Ovary (tissue), 9 donors: Measurements from ENCODE around the gene OR6B3. TPM values are rescaled to one million over a fixed set of nuclear protein-coding genes. Genes with fewer than 3 reads are reported as not detected.

Experiments used
- DNase-seq, 5 donors: peaks; one replicate each; pipeline ENCODE4 v3.0.0-alpha.2; 2019 to 2020
- H3K27ac ChIP-seq, 2 donors: fragments of 200-600 bp; one replicate each; pipeline versions ENCODE4 v1.5.1 to v1.8.0; 2019 to 2022
- H3K27me3 ChIP-seq: fragments of 200-600 bp; one replicate; pipeline ENCODE4 v1.8.0; 2022
- H3K36me3 ChIP-seq: fragments of 200-600 bp; sonication (generic); one replicate; pipeline ENCODE4 v1.5.1; 2019
- H3K4me1 ChIP-seq: one replicate; pipeline ENCODE4 v1.8.1; 2013; ENCODE audit warnings: mild to moderate bottlenecking, moderate library complexity; ENCODE audit not compliant: insufficient read depth
- H3K4me3 ChIP-seq: fragments of 200-600 bp; sonication (generic); one replicate; pipeline ENCODE4 v1.5.1; 2017
- H3K9me3 ChIP-seq, 2 donors: fragments of 200-600 bp in 1 of 2; sonication (generic) in 1 of 2; one replicate each; pipeline versions ENCODE4 v1.5.1 to v1.8.1; 2013 to 2019; ENCODE audit warnings: mild to moderate bottlenecking in 1 of 2, moderate library complexity in 1 of 2
- EP300 ChIP-seq: sonication (generic); formaldehyde crosslinking; IDR thresholded peaks from one replicate; pipeline ENCODE4 v1.6.1; 2017; ENCODE audit warnings: antibody characterized with exemption
- POLR2A ChIP-seq: fragments of 450-650 bp; IDR thresholded peaks from one replicate; pipeline ENCODE4 v1.6.1; 2017; ENCODE audit warnings: antibody characterized with exemption, mild to moderate bottlenecking, moderate library complexity
- WGBS, 3 donors: extraction: QIAGEN DNeasy Blood & Tissue Kit in 1 of 3; methylation state at CpG; one replicate each; pipeline versions ENCODE4 v1.1.5 to v1.1.7; 2013 to 2017; 5-methylcytosine and 5-hydroxymethylcytosine counted together
- intact Hi-C, 4 donors: fragments of 100-400 bp; cut with DNase I; formaldehyde crosslinking; loops; one replicate each; pipeline versions ENCODE4 v1.11.0 to v1.15.1; 2022 to 2023
- polyA plus RNA-seq, 2 donors: library from polyadenylated mRNA; stranded (reverse); fragments of 200-250 nt in 1 of 2; fragments of 350-450 nt in 1 of 2; fragmentation: Illumina TruSeq in 1 of 2; extraction: RNeasy Lipid Tissue Mini Kit (QIAGEN cat#74804) in 1 of 2; gene quantifications; one replicate each; pipeline ENCODE4 v1.2.3, GENCODE V29; 2013 to 2014
- total RNA-seq, 7 donors: library from RNA; depleted of rRNA in 2 of 7; stranded (reverse); fragments of >200 nt in 2 of 7; fragmentation: NEBNext Ultra II Directional in 3 of 7; extraction: Animal tissue kit (Norgen Biotek cat#: 25700) in 3 of 7; gene quantifications; one replicate each; pipeline versions ENCODE4 v1.1.0 to v1.2.4, GENCODE V29; 2016 to 2023
- TF ChIP-seq, protein P1 (sequence below), 3 donors: fragments of 450-650 bp in 2 of 3; fragments of 200-600 bp in 1 of 3; IDR thresholded peaks; one replicate each; pipeline versions ENCODE4 v1.5.1 to v1.8.0; 2016 to 2022; ENCODE audit warnings: antibody characterized with exemption in 3 of 3, mild to moderate bottlenecking in 1 of 3
- donor health status: DM: no; HTN: no; CAD: no; lungs with moderate emphysema.
- donor health status: DM: no; HTN: no; CAD: no.
- donor health status: Bipolar disorder and iron deficiency.
- donor health status: DM: yes; HTN: yes; CAD: no.
- donor health status: DM: no; HTN: no; CAD: no.
- donor health status: DM: yes; HTN: yes; CAD: no.

Gene OR6B3
- total and polyA plus RNA-seq, 9 donors: not detected

- TF ChIP-seq, protein P1, sequence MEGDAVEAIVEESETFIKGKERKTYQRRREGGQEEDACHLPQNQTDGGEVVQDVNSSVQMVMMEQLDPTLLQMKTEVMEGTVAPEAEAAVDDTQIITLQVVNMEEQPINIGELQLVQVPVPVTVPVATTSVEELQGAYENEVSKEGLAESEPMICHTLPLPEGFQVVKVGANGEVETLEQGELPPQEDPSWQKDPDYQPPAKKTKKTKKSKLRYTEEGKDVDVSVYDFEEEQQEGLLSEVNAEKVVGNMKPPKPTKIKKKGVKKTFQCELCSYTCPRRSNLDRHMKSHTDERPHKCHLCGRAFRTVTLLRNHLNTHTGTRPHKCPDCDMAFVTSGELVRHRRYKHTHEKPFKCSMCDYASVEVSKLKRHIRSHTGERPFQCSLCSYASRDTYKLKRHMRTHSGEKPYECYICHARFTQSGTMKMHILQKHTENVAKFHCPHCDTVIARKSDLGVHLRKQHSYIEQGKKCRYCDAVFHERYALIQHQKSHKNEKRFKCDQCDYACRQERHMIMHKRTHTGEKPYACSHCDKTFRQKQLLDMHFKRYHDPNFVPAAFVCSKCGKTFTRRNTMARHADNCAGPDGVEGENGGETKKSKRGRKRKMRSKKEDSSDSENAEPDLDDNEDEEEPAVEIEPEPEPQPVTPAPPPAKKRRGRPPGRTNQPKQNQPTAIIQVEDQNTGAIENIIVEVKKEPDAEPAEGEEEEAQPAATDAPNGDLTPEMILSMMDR (IDR thresholded peaks at IDR 0.05): no peak
- TF ChIP-seq POLR2A (no peak), EP300 (no peak)
- H3K36me3 ChIP-seq: no peaks in the 10 kb centered on the region
- H3K4me3 ChIP-seq: no peak overlapping the region
- no peaks in the 10 kb centered on the region for H3K27me3 ChIP-seq
- H3K27ac ChIP-seq: no peak overlapping the region
- intact Hi-C loops: no loop called here
- no peaks in the 10 kb centered on the region for H3K4me1 ChIP-seq
- WGBS, 3 donors: 72 to 76% (median 72%) methylated on average over 6 of the region's 6 CpGs
- no peaks in the 10 kb centered on the region for H3K9me3 ChIP-seq
- DNase-seq: no peak
Observed at GRCh38 chr2:240041363-240041762, 12.0 kb downstream of the OR6B3 start.

- no peaks in the 10 kb centered on the region for H3K27me3 ChIP-seq
- no peaks in the 10 kb centered on the region for H3K36me3 ChIP-seq
- TF ChIP-seq, protein P1 (IDR thresholded peaks at IDR 0.05): no peak
- no peak for TF ChIP-seq POLR2A
- no peak for TF ChIP-seq EP300
- no peaks in the 10 kb centered on the region for H3K4me1 ChIP-seq
- H3K4me3 ChIP-seq: no peak overlapping the region
- DNase-seq: no peak
- intact Hi-C loops: no loop called here
- H3K27ac ChIP-seq: no peak overlapping the region
- H3K9me3 ChIP-seq: no peaks in the 10 kb centered on the region
Observed at GRCh38 chr2:240037358-240037757, 16.0 kb downstream of the OR6B3 start.

DNA sequence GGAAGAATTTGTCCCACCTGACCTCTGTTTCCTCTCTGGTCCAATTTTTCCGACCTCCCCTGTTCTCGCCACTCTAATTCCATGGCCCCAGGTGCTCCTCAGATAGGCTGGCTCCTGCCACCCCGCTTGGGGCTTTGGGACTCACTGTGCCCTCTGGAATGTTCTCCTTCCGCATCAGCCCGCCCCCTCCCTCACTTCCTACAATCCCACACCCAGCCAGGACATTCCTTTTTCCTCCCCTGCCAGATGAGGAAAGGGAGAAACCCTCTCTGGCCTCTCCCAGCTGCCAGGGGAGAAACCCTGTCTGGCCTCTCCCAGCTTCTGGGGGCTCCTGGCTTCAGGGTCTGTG lies 20.0 kb downstream of the OR6B3 start:
- DNase-seq: no peak
- Histone ChIP-seq H3K36me3 (no peaks in the 10 kb centered on the region), H3K27ac (no peak overlapping the region), H3K27me3 (no peaks in the 10 kb centered on the region), H3K9me3 (no peaks in the 10 kb centered on the region), H3K4me1 (no peaks in the 10 kb centered on the region), H3K4me3 (no peak overlapping the region)
- WGBS, 3 donors: 24 to 45% (median 35%) methylated on average over 5 of the region's 5 CpGs
- intact Hi-C loops: no loop called here
- no peak for TF ChIP-seq POLR2A

DNA sequence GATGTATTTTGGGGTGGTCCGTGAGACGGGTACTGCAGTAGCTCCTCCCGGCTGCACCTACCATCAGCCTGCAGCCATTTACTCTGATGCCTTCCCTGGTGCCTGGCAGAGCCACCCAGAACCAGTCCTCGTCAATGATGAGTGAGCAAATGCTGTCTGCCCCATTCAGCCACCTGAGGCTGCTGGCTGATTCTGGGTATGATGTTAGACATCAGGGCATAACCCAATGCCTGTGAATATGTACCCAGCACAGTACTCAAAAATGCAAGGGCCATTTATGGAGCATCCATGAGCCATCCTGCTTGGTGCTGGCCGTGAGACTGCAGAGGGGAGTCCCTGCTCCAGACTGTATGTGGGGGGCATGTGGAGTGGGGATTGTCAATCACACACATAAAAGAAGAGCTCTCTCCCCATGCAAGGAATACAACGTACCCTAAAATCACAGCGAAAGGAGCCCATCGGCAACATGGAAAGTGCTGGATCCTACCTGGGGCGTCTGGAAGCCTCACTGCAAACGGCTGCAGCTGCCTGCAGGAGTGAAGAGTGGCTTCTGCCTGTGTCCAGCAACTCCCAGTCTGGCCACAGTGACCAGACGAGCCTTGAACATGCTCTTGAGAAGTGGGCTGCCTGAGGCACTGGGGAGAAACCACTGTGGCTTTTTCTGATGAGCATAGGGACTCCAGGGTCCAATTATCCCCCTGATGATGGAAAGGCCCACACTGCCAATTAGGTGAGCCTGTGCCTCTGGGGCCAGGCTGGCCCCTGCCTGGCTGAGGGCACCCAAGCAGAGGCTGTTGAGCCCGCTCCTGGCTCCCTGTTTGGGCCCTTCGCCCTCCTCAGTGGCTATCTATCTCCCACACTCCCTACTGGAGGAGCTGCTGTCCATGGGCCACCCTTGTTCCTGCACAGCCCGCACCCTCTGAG lies 20.7 kb downstream of the OR6B3 start:
- no peak overlapping the region for H3K4me3 ChIP-seq
- H3K27ac ChIP-seq: no peak overlapping the region
- no peak for TF ChIP-seq POLR2A
- no peak for TF ChIP-seq EP300
- TF ChIP-seq, protein P1 (IDR thresholded peaks at IDR 0.05): no peak
- H3K27me3 ChIP-seq: no peaks in the 10 kb centered on the region
- no peak for DNase-seq
- no peaks in the 10 kb centered on the region for H3K4me1 ChIP-seq
- 62 to 71% (median 69%) methylated on average over 14 of the region's 14 CpGs for WGBS, 3 donors
- no peaks in the 10 kb centered on the region for H3K36me3 ChIP-seq
- no peaks in the 10 kb centered on the region for H3K9me3 ChIP-seq
- intact Hi-C loops: no loop called here

DNA sequence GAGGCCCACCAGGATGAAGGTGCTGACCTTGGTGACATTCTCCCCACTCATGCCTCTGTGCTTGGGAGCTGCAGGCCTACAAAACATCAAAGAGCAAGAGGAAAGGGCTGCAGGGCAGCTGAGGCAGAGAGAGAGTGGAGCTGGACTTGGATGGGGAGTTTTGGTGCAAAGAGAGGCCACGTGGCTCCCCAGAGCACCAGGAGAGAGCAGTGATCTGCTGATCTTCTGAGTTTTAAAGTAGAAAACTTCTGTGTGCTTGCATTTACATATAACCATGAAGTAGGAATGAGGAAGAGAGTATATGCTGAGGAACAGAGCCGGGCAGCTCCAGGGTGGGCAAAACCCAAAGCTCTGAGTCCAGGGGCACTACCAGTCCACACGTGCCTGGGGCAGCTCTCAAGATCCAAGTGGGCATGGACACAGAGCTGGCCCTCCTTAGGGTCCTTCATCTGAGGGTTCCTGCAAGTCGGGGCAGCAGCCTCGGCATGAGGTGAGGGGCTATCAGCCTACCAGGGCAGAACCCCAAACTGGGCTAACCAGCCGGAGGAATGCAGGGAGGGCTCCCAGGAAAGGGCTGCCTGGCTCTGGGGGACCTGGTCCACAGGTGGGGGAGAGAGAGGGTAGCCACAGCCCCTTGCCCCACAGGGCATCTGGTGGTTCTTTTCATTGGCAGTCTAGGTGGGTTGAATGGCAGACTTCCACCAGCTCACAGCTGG lies 22.8 kb downstream of the OR6B3 start, which contains the start of gene OR6B2:
Gene OR6B2, minus strand, starts transcription at position 51 of the 716 bp plus-strand sequence. Its CDS starts 0 bp downstream, at position 51.
- Histone ChIP-seq H3K36me3 (no peaks in the 10 kb centered on the region), H3K9me3 (no peaks in the 10 kb centered on the region), H3K4me3 (no peak within 1 kb of the TSS), H3K4me1 (peaks cover 1% of the 10 kb centered on the region), H3K27me3 (no peaks in the 10 kb centered on the region), H3K27ac (no peak within 1 kb of the TSS)
- DNase-seq: no peak
- WGBS, 3 donors: 62 to 67% (median 65%) methylated on average over 6 of the region's 6 CpGs
- intact Hi-C loops: no loop called here
- TF ChIP-seq POLR2A: no peak
- TF ChIP-seq, protein P1 (IDR thresholded peaks at IDR 0.05): no peak
- no peak for TF ChIP-seq EP300
